ENCODE data around the gene FAM53B.
A peak's percentile ranks its signal among the peaks of the same experiment; 100 is the strongest.

FAM53B gene

DNA sequence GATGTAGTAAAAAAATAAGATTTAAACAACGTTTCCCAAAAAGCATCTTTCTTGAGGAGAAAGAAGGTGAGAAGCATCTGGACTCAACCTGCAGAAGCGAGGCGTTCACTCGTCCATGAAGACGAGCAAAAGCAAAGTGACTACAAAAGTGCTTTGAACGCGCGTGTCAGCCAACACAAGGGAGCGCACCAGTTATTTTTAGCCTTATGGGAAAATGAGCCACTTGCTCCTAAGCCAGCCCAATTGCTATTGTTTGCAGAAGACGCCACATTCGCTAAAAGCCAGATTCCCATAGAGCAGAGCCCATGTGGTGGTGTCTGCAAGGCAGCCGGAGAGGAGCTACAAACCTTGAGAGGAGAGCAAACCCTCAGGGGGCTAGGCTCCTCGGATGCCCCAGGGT, 122.5 kb downstream of the FAM53B start:
- no peak for TF ChIP-seq CTCF (IDR thresholded peaks at IDR 0.05; ENCODE audit: low read depth, low read length, missing control alignments)
- no peak for DNase-seq (ENCODE audit: low read depth)
- H3K4me3 ChIP-seq (ENCODE audit: low read depth, low read length): no peak overlapping the region

GRCh38 chr10:124619802-124620490, 124.2 kb downstream of the FAM53B start:
- H3K4me3 ChIP-seq (ENCODE audit: low read depth, low read length): peak overlapping the region; percentile 33
- no peak for TF ChIP-seq CTCF (IDR thresholded peaks at IDR 0.05; ENCODE audit: low read depth, low read length, missing control alignments)

GRCh38 chr10:124619195-124619594, 125.0 kb downstream of the FAM53B start:
- no peak for TF ChIP-seq CTCF (IDR thresholded peaks at IDR 0.05; ENCODE audit: low read depth, low read length, missing control alignments)
- H3K4me3 ChIP-seq (ENCODE audit: low read depth, low read length): no peak overlapping the region; the same call in 1 of the 2 replicates
- no peak for DNase-seq (ENCODE audit: low read depth)

More at GRCh38 chr10:124619802-124620490, 124.2 kb downstream of the FAM53B start:
- DNase-seq (ENCODE audit: low read depth): no peak

DNA sequence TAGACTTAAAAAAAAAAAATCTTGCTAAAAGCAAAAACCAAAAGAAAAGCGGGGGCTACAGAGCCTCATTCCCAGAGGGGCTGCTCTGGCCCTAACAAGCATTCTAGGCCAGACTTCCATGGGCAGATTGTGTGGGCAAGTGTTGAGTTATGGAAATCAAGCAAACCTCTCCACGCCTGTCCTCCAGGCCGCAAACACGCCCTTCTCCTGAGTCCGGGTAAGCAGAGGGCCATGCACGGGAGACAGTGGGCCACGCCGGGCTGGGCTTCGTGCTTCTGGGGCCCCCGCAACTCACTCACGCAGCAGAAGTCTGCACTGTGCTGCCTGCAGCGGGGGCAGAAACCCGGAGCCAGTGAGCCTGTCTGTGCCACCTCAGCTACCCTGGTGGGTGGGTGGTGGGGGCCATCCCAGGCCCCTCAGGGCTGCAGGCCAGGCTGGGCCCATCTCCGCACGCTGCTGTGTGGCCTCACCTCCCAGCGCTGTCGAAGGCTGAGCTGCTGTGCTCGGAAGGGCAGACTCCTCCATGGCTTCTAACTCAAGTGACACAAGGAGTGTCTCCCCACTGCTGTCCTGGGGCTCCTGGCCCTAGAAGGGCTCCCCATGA, 125.6 kb downstream of the FAM53B start:
- no peak for TF ChIP-seq CTCF (IDR thresholded peaks at IDR 0.05; ENCODE audit: low read depth, low read length, missing control alignments)
- no peak for DNase-seq (ENCODE audit: low read depth)
- no peak overlapping the region for H3K4me3 ChIP-seq (ENCODE audit: low read depth, low read length)

DNA sequence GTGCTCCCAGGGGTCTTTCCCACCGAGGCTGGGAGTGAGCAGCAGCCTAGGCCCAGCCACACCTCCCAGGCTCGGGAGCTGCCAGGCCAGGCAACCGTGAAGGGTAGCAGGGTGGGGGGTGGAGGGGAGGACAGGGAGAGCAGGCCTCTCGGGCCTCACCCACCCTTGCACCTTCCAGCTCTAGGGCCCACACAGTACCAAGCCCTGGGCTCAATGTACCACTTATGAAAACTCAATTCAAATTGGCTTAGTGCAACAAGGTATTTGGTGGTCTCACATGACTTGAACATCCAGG, 127.4 kb downstream of the FAM53B start:
- DNase-seq (ENCODE audit: low read depth): no peak
- TF ChIP-seq CTCF (IDR thresholded peaks at IDR 0.05; ENCODE audit: low read depth, low read length, missing control alignments): no peak
- no peak overlapping the region for H3K4me3 ChIP-seq (ENCODE audit: low read depth, low read length)

DNA sequence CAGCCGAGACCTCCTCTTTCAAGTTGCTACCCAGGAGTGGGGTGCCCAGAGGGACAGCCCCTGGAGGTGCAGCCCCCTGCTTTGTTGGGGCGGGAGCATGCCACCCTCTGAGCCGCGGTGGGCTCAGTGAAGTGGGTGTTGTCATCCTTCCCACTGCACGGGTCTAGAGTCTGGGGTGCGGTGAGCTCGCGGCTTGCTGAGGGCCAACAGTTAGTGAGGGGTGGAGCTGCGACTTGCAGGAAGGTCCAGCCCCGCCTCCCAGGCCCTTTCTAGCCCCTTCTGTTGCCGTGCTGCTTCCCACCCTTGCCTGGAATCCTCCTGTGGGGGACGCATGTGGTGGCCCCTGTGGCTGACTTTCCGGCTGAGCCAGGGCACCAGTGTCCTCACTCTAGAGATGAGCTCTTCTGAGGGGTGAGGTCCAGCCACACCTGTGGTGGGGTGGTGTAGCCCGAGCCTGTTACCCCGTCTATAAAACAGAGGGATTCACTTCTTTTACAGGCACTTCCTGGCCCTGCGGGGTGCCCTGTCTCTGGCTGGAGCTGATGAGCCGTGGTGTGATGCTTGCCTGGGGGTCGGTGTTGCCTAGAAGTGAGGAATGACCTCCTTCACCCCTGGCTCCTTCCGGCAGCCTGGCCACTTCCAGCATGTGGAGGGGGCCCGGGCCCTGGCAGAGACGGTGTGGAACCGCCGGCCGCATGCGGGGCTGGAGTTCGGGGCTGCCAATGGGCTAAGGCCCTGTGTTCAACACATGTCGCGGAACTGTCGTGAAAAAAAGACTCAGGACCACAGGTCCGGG, 127.9 kb downstream of the FAM53B start:
- H3K4me3 ChIP-seq (ENCODE audit: low read depth, low read length): no peak overlapping the region
- TF ChIP-seq CTCF (IDR thresholded peaks at IDR 0.05; ENCODE audit: low read depth, low read length, missing control alignments): no peak
- no peak for DNase-seq (ENCODE audit: low read depth)

Data from GM12864 (cell line).